Measurements from ENCODE around the gene NAA40.

DNA sequence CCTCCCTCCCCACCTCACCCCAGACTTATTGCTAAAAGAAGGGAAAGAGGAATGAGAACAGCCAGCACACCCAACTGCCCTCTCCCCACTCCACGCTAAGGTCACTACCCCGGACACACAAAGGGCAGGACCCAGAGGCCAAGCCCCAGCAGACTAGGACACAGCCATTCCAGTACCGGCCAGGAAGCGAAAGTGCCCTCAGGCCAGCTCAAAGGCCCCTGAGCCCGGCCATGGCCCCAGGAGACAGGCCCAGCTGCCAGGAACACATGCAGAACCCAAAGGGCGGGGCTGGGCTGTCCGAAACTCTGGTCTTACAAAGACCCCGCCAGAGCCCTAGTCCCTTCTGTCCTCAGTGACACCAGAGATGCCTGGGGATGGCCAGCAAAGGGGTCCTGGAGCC, 27.4 kb upstream of the NAA40 start:
- TF ChIP-seq, protein P1, sequence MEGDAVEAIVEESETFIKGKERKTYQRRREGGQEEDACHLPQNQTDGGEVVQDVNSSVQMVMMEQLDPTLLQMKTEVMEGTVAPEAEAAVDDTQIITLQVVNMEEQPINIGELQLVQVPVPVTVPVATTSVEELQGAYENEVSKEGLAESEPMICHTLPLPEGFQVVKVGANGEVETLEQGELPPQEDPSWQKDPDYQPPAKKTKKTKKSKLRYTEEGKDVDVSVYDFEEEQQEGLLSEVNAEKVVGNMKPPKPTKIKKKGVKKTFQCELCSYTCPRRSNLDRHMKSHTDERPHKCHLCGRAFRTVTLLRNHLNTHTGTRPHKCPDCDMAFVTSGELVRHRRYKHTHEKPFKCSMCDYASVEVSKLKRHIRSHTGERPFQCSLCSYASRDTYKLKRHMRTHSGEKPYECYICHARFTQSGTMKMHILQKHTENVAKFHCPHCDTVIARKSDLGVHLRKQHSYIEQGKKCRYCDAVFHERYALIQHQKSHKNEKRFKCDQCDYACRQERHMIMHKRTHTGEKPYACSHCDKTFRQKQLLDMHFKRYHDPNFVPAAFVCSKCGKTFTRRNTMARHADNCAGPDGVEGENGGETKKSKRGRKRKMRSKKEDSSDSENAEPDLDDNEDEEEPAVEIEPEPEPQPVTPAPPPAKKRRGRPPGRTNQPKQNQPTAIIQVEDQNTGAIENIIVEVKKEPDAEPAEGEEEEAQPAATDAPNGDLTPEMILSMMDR (IDR thresholded peaks at IDR 0.05), result no peak
- TF ChIP-seq POLR2A (IDR thresholded peaks at IDR 0.05), result no peak

Data from Peyer's patch (tissue), 4 donors.